ENCODE results near the gene CDKL2.

The CDKL2 gene

GRCh38 chr4:75639124-75639695, 8.9 kb upstream of the CDKL2 start:
- DNase-seq (ENCODE audit: low read depth in 2 of 2) = no peak

- DNase-seq (ENCODE audit: low read depth in 2 of 2) = no peak
Measured at GRCh38 chr4:75637827-75638226, 7.5 kb upstream of the CDKL2 start.

- no peak for DNase-seq (ENCODE audit: low read depth in 2 of 2)
Measured at GRCh38 chr4:75637176-75637575, 6.8 kb upstream of the CDKL2 start.

GRCh38 chr4:75634951-75635350, 4.6 kb upstream of the CDKL2 start:
- DNase-seq (ENCODE audit: low read depth in 2 of 2) = no peak

- no peak for DNase-seq (ENCODE audit: low read depth in 2 of 2)
Measured at GRCh38 chr4:75634281-75634680, 4.0 kb upstream of the CDKL2 start.

- no peak for DNase-seq (ENCODE audit: low read depth in 2 of 2)
Measured at GRCh38 chr4:75633846-75634245, 3.5 kb upstream of the CDKL2 start.

- DNase-seq (ENCODE audit: low read depth in 2 of 2) = no peak
Measured at GRCh38 chr4:75630937-75631329, 605 bp upstream of the CDKL2 start.

GRCh38 chr4:75629239-75629638, 1.1 kb downstream of the CDKL2 start:
- no peak for DNase-seq (ENCODE audit: low read depth in 2 of 2)

- DNase-seq (ENCODE audit: low read depth in 2 of 2) = no peak
Measured at GRCh38 chr4:75623026-75623425, 7.3 kb downstream of the CDKL2 start.

GRCh38 chr4:75621715-75622114, 8.6 kb downstream of the CDKL2 start:
- DNase-seq (ENCODE audit: low read depth in 2 of 2) = no peak

GRCh38 chr4:75612306-75612705, 18.0 kb downstream of the CDKL2 start:
- no peak for DNase-seq (ENCODE audit: low read depth in 2 of 2)

- no peak for DNase-seq (ENCODE audit: low read depth in 2 of 2)
Measured at GRCh38 chr4:75605928-75606327, 24.4 kb downstream of the CDKL2 start.

GRCh38 chr4:75599647-75600046, 30.7 kb downstream of the CDKL2 start:
- no peak for DNase-seq (ENCODE audit: low read depth in 2 of 2)

- no peak for DNase-seq (ENCODE audit: low read depth in 2 of 2)
Measured at GRCh38 chr4:75598390-75598789, 31.9 kb downstream of the CDKL2 start.

GRCh38 chr4:75596061-75596460, 34.3 kb downstream of the CDKL2 start:
- DNase-seq (ENCODE audit: low read depth in 2 of 2) = no peak

- no peak for DNase-seq (ENCODE audit: low read depth in 2 of 2)
Measured at GRCh38 chr4:75593393-75593792, 36.9 kb downstream of the CDKL2 start.

- DNase-seq (ENCODE audit: low read depth in 2 of 2) = no peak
Measured at GRCh38 chr4:75584067-75584466, 46.3 kb downstream of the CDKL2 start.

- no peak for DNase-seq (ENCODE audit: low read depth in 2 of 2)
Measured at GRCh38 chr4:75567725-75568124, 62.6 kb downstream of the CDKL2 start.

- DNase-seq (ENCODE audit: low read depth in 2 of 2) = no peak
Measured at GRCh38 chr4:75566911-75567310, 63.4 kb downstream of the CDKL2 start.

- DNase-seq (ENCODE audit: low read depth in 2 of 2) = no peak
Measured at GRCh38 chr4:75565481-75565880, 64.8 kb downstream of the CDKL2 start.

GRCh38 chr4:75564023-75564422, 66.3 kb downstream of the CDKL2 start:
- DNase-seq (ENCODE audit: low read depth in 2 of 2) = no peak

- no peak for DNase-seq (ENCODE audit: low read depth in 2 of 2)
Measured at GRCh38 chr4:75561789-75562188, 68.5 kb downstream of the CDKL2 start.

GRCh38 chr4:75557696-75558095, 72.6 kb downstream of the CDKL2 start:
- DNase-seq (ENCODE audit: low read depth in 2 of 2) = no peak
